Thoracic aorta (tissue), 2 donors: Measurements from ENCODE around the gene CARD18. TPM values are rescaled to one million over a fixed set of nuclear protein-coding genes. Genes with fewer than 3 reads are reported as not detected.

ENCODE experiments used
- ATAC-seq: fragments of 150-250 bp; one replicate; pipeline ENCODE4 v1.8.0; 2017; ENCODE audit warnings: low read depth; ENCODE audit not compliant: insufficient number of reproducible peaks, low FRiP score
- DNase-seq: peaks from one replicate; pipeline ENCODE4 v3.0.0-alpha.2; 2020; ENCODE audit warnings: low spot score
- H3K27ac ChIP-seq, 2 donors: fragments of 200-600 bp; sonication (generic); 1 replicate in 1 of 2; 2 replicates in 1 of 2; pipeline ENCODE4 v1.5.1; 2016; ENCODE audit warnings: mild to moderate bottlenecking in 2 of 2, moderate library complexity in 2 of 2
- H3K27me3 ChIP-seq: fragments of 200-600 bp; sonication (generic); replicated peaks from 2 replicates; pipeline ENCODE4 v1.6.0; 2016; ENCODE audit warnings: mild to moderate bottlenecking; ENCODE audit not compliant: insufficient read depth
- H3K36me3 ChIP-seq: fragments of 200-600 bp; sonication (generic); one replicate; pipeline ENCODE4 v1.5.1; 2016
- H3K4me1 ChIP-seq, 2 donors: fragments of 200-600 bp; sonication (generic); 1 replicate in 1 of 2; 2 replicates in 1 of 2; pipeline versions ENCODE4 v1.5.1 to v1.6.0; 2016; ENCODE audit warnings: low read depth in 2 of 2, mild to moderate bottlenecking in 1 of 2; ENCODE audit not compliant: control insufficient read depth in 1 of 2
- H3K4me3 ChIP-seq: fragments of 200-600 bp; sonication (generic); 2 replicates; pipeline ENCODE4 v1.5.1; 2016; ENCODE audit warnings: mild to moderate bottlenecking
- H3K9me3 ChIP-seq: fragments of 200-600 bp; sonication (generic); 2 replicates; pipeline ENCODE4 v1.5.1; 2016
- total RNA-seq, 2 donors: library from RNA; depleted of rRNA; stranded (reverse); fragments of >200 nt; gene quantifications; one replicate each; pipeline versions ENCODE4 v1.1.0 to v1.2.3, GENCODE V29; 2016
- TF ChIP-seq, protein P1 (sequence below): fragments of 200-600 bp; sonication (generic); IDR thresholded peaks from one replicate; pipeline ENCODE4 v1.5.1; 2019; ENCODE audit warnings: antibody characterized with exemption

Gene CARD18
- total RNA-seq, 2 donors from 2014 or later = not detected

DNA sequence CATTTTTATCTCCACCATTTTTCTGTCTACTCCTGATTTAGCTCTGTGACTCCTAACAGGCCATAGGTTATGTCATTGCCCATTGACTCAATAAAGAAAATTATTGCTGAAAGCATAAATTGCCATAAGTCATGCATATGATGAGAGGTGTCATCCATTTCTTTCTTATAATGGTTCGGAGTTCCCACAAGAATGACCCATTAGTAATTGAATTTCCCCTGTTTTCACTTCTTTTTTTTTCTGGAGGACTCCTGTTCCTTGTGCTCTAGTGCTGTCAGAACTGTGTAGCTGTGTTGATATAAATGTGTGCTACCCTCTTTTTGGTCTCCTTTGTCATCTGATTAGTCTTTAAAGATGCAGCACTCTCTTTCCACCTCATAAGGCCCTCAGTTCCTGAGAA is 22.9 kb upstream of the CARD18 start:
- TF ChIP-seq, protein P1, sequence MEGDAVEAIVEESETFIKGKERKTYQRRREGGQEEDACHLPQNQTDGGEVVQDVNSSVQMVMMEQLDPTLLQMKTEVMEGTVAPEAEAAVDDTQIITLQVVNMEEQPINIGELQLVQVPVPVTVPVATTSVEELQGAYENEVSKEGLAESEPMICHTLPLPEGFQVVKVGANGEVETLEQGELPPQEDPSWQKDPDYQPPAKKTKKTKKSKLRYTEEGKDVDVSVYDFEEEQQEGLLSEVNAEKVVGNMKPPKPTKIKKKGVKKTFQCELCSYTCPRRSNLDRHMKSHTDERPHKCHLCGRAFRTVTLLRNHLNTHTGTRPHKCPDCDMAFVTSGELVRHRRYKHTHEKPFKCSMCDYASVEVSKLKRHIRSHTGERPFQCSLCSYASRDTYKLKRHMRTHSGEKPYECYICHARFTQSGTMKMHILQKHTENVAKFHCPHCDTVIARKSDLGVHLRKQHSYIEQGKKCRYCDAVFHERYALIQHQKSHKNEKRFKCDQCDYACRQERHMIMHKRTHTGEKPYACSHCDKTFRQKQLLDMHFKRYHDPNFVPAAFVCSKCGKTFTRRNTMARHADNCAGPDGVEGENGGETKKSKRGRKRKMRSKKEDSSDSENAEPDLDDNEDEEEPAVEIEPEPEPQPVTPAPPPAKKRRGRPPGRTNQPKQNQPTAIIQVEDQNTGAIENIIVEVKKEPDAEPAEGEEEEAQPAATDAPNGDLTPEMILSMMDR = no peak
- H3K36me3 ChIP-seq = no peaks in the 10 kb centered on the region

DNA sequence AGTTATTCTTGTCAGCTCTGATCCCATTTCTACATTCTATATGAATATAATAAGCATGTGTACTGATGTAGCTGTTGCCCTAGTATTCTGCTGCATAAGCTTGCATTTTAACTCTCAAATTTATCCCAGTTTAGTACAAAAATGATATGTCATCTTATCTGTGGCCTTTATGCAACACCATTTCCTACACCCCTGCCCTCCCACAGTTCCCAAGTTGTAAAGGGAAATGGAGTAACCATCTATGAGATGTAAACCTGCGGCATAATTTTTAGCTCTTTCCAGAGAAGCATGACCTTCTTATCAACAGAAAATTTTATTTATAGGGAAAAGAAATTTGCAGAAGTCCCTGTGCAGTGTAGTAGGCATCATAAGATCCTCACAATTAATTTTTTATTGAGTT is 18.9 kb upstream of the CARD18 start:
- no peaks in the 10 kb centered on the region for H3K4me1 ChIP-seq
- no peaks in the 10 kb centered on the region for H3K36me3 ChIP-seq
- H3K4me3 ChIP-seq = no peak overlapping the region
- H3K27ac ChIP-seq = no peak overlapping the region
- no peak for DNase-seq
- H3K9me3 ChIP-seq = no peaks in the 10 kb centered on the region
- TF ChIP-seq, protein P1 = no peak
- H3K27me3 ChIP-seq = no peaks in the 10 kb centered on the region
- no peak for ATAC-seq

More for the DNA sequence above, 22.9 kb upstream of the CARD18 start:
- DNase-seq (no peak), ATAC-seq (no peak)
- Histone ChIP-seq H3K4me3 (no peak overlapping the region), H3K27ac (no peak overlapping the region), H3K27me3 (no peaks in the 10 kb centered on the region), H3K9me3 (no peaks in the 10 kb centered on the region), H3K4me1 (no peaks in the 10 kb centered on the region)

DNA sequence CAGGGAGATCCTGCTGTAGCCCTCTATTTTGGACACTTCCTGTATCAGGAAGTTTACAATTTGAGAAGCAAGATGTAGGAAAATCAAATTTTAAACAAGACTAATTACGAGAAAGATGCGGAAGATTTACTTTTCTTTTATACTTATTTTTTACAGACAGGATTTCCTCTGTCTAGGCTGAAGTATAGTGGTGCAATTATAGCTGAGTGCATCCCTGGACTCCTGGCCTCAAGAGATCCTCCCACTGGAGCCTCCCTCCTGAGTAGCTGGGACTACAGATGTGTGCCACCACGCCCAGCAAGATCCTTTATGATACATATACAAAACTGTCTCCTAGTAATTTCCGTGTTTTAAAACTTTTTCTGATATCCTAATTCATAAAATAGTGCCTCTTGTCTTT is 17.2 kb upstream of the CARD18 start:
- DNase-seq = no peak
- no peak for ATAC-seq
- Histone ChIP-seq H3K4me1 (no peaks in the 10 kb centered on the region), H3K27me3 (no peaks in the 10 kb centered on the region), H3K9me3 (no peaks in the 10 kb centered on the region), H3K36me3 (no peaks in the 10 kb centered on the region), H3K4me3 (no peak overlapping the region), H3K27ac (no peak overlapping the region)
- TF ChIP-seq, protein P1 = no peak

DNA sequence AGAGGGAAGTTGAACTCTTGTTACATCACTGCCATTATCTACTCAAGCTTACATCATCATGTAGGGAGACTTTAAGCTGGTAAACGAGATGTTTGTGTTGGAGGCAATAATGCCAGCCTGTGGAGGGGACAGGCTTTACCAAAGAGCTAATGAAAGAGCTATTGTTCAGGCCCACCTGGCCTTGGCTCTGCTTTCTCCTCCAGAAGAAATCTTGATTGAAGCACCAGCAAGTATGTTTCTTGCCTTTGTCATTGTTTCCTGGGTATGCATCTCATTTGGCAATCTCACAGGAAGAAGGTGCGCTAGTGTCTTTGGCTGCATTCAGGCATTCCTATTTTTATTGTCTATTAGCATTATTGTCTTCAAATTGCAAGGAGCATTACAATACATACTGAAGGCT is 16.7 kb upstream of the CARD18 start:
- H3K9me3 ChIP-seq = no peaks in the 10 kb centered on the region
- no peaks in the 10 kb centered on the region for H3K4me1 ChIP-seq
- TF ChIP-seq, protein P1 = no peak
- no peak overlapping the region for H3K4me3 ChIP-seq
- H3K27me3 ChIP-seq = no peaks in the 10 kb centered on the region
- no peak overlapping the region for H3K27ac ChIP-seq
- no peaks in the 10 kb centered on the region for H3K36me3 ChIP-seq
- DNase-seq (no peak), ATAC-seq (no peak)

DNA sequence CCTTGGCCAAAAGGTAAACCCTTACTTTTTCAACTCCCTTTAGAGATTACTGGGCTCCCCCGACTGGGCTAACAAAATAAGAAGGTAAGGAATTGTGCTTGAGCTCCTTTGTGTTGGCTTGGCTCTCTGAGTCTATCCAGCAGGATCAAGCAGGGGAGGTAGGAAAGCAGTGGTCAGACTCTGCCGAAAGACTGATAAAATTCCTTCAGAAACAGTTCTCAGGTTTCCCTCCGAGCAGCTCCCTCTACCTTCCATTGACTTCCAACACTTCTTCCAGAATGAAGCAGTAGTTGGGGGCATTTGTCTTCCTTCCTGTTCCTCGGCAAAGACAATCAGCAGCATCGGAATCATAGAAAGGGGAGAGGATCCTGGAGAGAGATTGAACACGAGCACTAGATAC is 16.1 kb upstream of the CARD18 start:
- no peak overlapping the region for H3K4me3 ChIP-seq
- no peaks in the 10 kb centered on the region for H3K9me3 ChIP-seq
- ATAC-seq (no peak), DNase-seq (no peak)
- no peaks in the 10 kb centered on the region for H3K27me3 ChIP-seq
- TF ChIP-seq, protein P1 = no peak
- no peaks in the 10 kb centered on the region for H3K36me3 ChIP-seq
- no peak overlapping the region for H3K27ac ChIP-seq
- no peaks in the 10 kb centered on the region for H3K4me1 ChIP-seq
